Fibroblast of peridontal ligament (primary cell): Measurements from ENCODE around the gene DDTL.
A peak's percentile ranks its signal among the peaks of the same experiment; 100 is the strongest.
"Not testable (repeated sequence)": the region's sequence is repeated elsewhere in the genome, so short reads cannot be mapped to it uniquely, and the experiment has no call there.

Experiments
- DNase-seq: peaks from one replicate; pipeline ENCODE4 v3.0.0-alpha.2; 2010; ENCODE audit errors: extremely low read depth

DDTL gene

GRCh38 chr22:23970201-23970641 is 3.5 kb downstream of the DDTL start:
- DNase-seq: no peak

- DNase-seq: no peak
Measured at GRCh38 chr22:23970816-23971486, 4.3 kb downstream of the DDTL start.

GRCh38 chr22:23971927-23972326 is 5.2 kb downstream of the DDTL start:
- not testable (repeated sequence) for DNase-seq

- not testable (repeated sequence) for DNase-seq
Measured at GRCh38 chr22:23974345-23974744, 7.7 kb downstream of the DDTL start, which contains the start of gene DDT. Gene DDT (minus strand): TSS chr22:23974441. CDS start chr22:23974414, 27 bp downstream.

- DNase-seq: not testable (repeated sequence)
Measured at GRCh38 chr22:23974836-23975352, 8.2 kb downstream of the DDTL start.

- DNase-seq: not testable (repeated sequence)
Measured at GRCh38 chr22:23977304-23977703, 10.6 kb downstream of the DDTL start.

GRCh38 chr22:23979557-23980240 is 13.0 kb downstream of the DDTL start, which contains the start of gene GSTT2:
Gene GSTT2 (plus strand): TSS chr22:23980134.
- not testable (repeated sequence) for DNase-seq

GRCh38 chr22:23980567-23980966 is 13.9 kb downstream of the DDTL start:
- not testable (repeated sequence) for DNase-seq

GRCh38 chr22:23984430-23984829 is 17.7 kb downstream of the DDTL start:
- peak; percentile 45 for DNase-seq

GRCh38 chr22:23986089-23986488 is 19.4 kb downstream of the DDTL start:
- DNase-seq: not testable (repeated sequence)

- not testable (repeated sequence) for DNase-seq
Measured at GRCh38 chr22:23986538-23987178, 20.0 kb downstream of the DDTL start.

GRCh38 chr22:23989583-23990244 is 23.0 kb downstream of the DDTL start:
- not testable (repeated sequence) for DNase-seq

- DNase-seq: not testable (repeated sequence)
Measured at GRCh38 chr22:23993080-23993479, 26.4 kb downstream of the DDTL start.

- not testable (repeated sequence) for DNase-seq
Measured at GRCh38 chr22:23993581-23994177, 27.0 kb downstream of the DDTL start.

GRCh38 chr22:23997092-23997491 is 30.4 kb downstream of the DDTL start:
- DNase-seq: no peak

GRCh38 chr22:23999779-24000178 is 33.1 kb downstream of the DDTL start:
- not testable (repeated sequence) for DNase-seq

GRCh38 chr22:24001314-24001713 is 34.6 kb downstream of the DDTL start:
- no peak for DNase-seq

GRCh38 chr22:24002272-24002671 is 35.6 kb downstream of the DDTL start:
- no peak for DNase-seq

- DNase-seq: no peak
Measured at GRCh38 chr22:24002851-24003250, 36.2 kb downstream of the DDTL start.

GRCh38 chr22:24003887-24004286 is 37.2 kb downstream of the DDTL start:
- DNase-seq: no peak

GRCh38 chr22:24005201-24005600 is 38.5 kb downstream of the DDTL start, which contains the start of gene GSTT4:
Gene GSTT4 (minus strand): TSS chr22:24005453. CDS start chr22:24005356, 97 bp downstream.
- DNase-seq: peak; percentile 5
